K562 (cell line): ENCODE results near the gene PCK1. TPM values are rescaled to one million over a fixed set of nuclear protein-coding genes. Genes with fewer than 3 reads are reported as not detected.

Experiments used
- CREB1 ChIP-seq, 2 experiments: sonication (generic) in 1 of 2; formaldehyde crosslinking in 1 of 2; IDR thresholded peaks; 2 replicates each; pipeline versions ENCODE4 v1.6.1 to v1.8.0; 2012 to 2022; ENCODE audit warnings: inconsistent platforms in 1 of 2, mild to moderate bottlenecking in 1 of 2, missing genetic modification reagents in 1 of 2, moderate library complexity in 1 of 2
- CREM ChIP-seq: IDR thresholded peaks from 2 replicates; pipeline ENCODE4 v1.6.1; 2014; ENCODE audit warnings: antibody characterized with exemption, low read depth
- HDAC1 ChIP-seq, 2 experiments: fragments of 450-650 bp; IDR thresholded peaks; 2 replicates each; pipeline ENCODE4 v1.6.1; 2016 to 2017; ENCODE audit warnings: inconsistent platforms in 1 of 2, mild to moderate bottlenecking in 1 of 2, moderate library complexity in 1 of 2
- NCOA1 ChIP-seq: fragments of 450-650 bp; IDR thresholded peaks from 2 replicates; pipeline ENCODE4 v1.6.1; 2016; ENCODE audit warnings: low read depth
- PKNOX1 ChIP-seq: fragments of 450-650 bp; IDR thresholded peaks from 2 replicates; pipeline ENCODE4 v1.6.1; 2016
- TEAD2 ChIP-seq: fragments of 450-650 bp; IDR thresholded peaks from 2 replicates; pipeline ENCODE4 v1.6.1; 2016; ENCODE audit warnings: missing genetic modification characterization, control low read depth, missing compliant biosample characterization
- USF1 ChIP-seq: sonication (generic); formaldehyde crosslinking; IDR thresholded peaks from 2 replicates; pipeline ENCODE4 v1.9.0; 2022; ENCODE audit warnings: mild to moderate bottlenecking, missing genetic modification reagents
- USF2 ChIP-seq: sonication (generic); formaldehyde crosslinking; IDR thresholded peaks from 2 replicates; pipeline ENCODE4 v1.5.0; 2020; ENCODE audit warnings: missing genetic modification reagents
- ZBTB7A ChIP-seq: IDR thresholded peaks from 2 replicates; pipeline ENCODE4 v1.6.1; 2011; ENCODE audit warnings: low read depth, mild to moderate bottlenecking, low read length, moderate library complexity, borderline replicate concordance; ENCODE audit not compliant: control insufficient read depth
- ZNF41 ChIP-seq: fragments of 250-450 bp; sonication (Bioruptor Pico); conservative IDR thresholded peaks from 2 replicates; pipeline ENCODE4 v1.4.0; 2020; ENCODE audit warnings: mild to moderate bottlenecking
- ZNF75A ChIP-seq: fragments of 450-650 bp; formaldehyde crosslinking; IDR thresholded peaks from 2 replicates; pipeline ENCODE4 v1.4.0; 2020; ENCODE audit warnings: mild to moderate bottlenecking
- polyA plus RNA-seq, 8 experiments: library from polyadenylated mRNA; depleted of rRNA in 4 of 8; stranded (reverse) in 5 of 8; unstranded in 3 of 8; fragments of >200 nt; fragmentation: Nextera tagmentation in 2 of 8; fragmentation: Illumina TruSeq in 1 of 8; extraction: Ambion mirVana in 2 of 8; extraction: Trizol in 1 of 8; gene quantifications; 2 replicates each; pipeline versions ENCODE4 v1.2.1 to v1.2.3, GENCODE V29; 2011 to 2014; ENCODE audit warnings: inconsistent platforms in 1 of 8, missing spikeins in 1 of 8
- total RNA-seq, 7 experiments: library from RNA; depleted of rRNA in 6 of 7; stranded (reverse); fragments of >200 nt in 6 of 7; fragmentation: Illumina TruSeq in 2 of 7; extraction: Trizol in 2 of 7; gene quantifications; 2 replicates each; pipeline versions ENCODE4 v1.2.1 to v1.2.3, GENCODE V29; 2011 to 2021; ENCODE audit warnings: low replicate concordance in 1 of 7

PCK1 gene
- total and polyA plus RNA-seq, 9 of the 15 experiments (the other 6 are each of a cell fraction or from before 2014, with no cell fraction given) = 0.05 to 0.73 (median 0.15) TPM

GRCh38 chr20:57582432-57583288 is 21.8 kb downstream of the PCK1 start (continued):
- TF ChIP-seq TEAD2 = no peak
- TF ChIP-seq HDAC1 (IDR thresholded peaks at IDR 0.05) = no peak
- TF ChIP-seq NCOA1 = no peak
- TF ChIP-seq PKNOX1 = no peak
- peak; percentile 76 for TF ChIP-seq USF2 (CRISPR knock-in tag)
- peak; percentile 89 for TF ChIP-seq ZBTB7A
- no peak for TF ChIP-seq CREB1 (IDR thresholded peaks at IDR 0.05)
- no peak for TF ChIP-seq CREB1 (CRISPR knock-in tag; IDR thresholded peaks at IDR 0.05)
- peak; percentile 39; the same call in 1 of the 2 replicates for TF ChIP-seq CREM
- peak; percentile 73 for TF ChIP-seq USF1 (CRISPR knock-in tag)
- no peak for TF ChIP-seq ZNF41
- TF ChIP-seq ZNF75A = no peak
